ENCODE data around the gene MEG3. TPM values are rescaled to one million over a fixed set of nuclear protein-coding genes. Genes with fewer than 3 reads are reported as not detected.

MEG3 gene
- total RNA-seq, 4 donors from 2014 or later, result 6.0 to 23.7 (median 9.4) TPM

GRCh38 chr14:100837805-100838350, 12.0 kb downstream of the MEG3 start:
- no peaks in the 10 kb centered on the region for H3K4me1 ChIP-seq
- no peaks in the 10 kb centered on the region for H3K27me3 ChIP-seq
- H3K36me3 ChIP-seq, result no peaks in the 10 kb centered on the region
- no peak for DNase-seq
- no peak for TF ChIP-seq POLR2A (IDR thresholded peaks at IDR 0.05)
- no peak for TF ChIP-seq CTCF (IDR thresholded peaks at IDR 0.05)
- intact Hi-C loops (cut with DNase I), result no loop called here
- H3K27ac ChIP-seq, result no peak overlapping the region
- H3K4me3 ChIP-seq (replicated peaks in 1 of 3), result no peak overlapping the region
- H3K9me3 ChIP-seq, result no peaks in the 10 kb centered on the region
- WGBS, 2 donors, result 87 to 91% methylated on average over 7 to 8 of the region's 8 CpGs

- TF ChIP-seq POLR2A (IDR thresholded peaks at IDR 0.05), result no peak
- TF ChIP-seq CTCF (IDR thresholded peaks at IDR 0.05), result no peak
- 84 to 88% methylated on average over 14 of the region's 14 CpGs for WGBS, 2 donors
- DNase-seq, result no peak
- no peaks in the 10 kb centered on the region for H3K36me3 ChIP-seq
- intact Hi-C loops (cut with DNase I), result no loop called here
- H3K4me3 ChIP-seq (replicated peaks in 1 of 3), result no peak overlapping the region
- no peak overlapping the region for H3K27ac ChIP-seq
- H3K4me1 ChIP-seq, result no peaks in the 10 kb centered on the region
- no peaks in the 10 kb centered on the region for H3K27me3 ChIP-seq
- H3K9me3 ChIP-seq, result no peaks in the 10 kb centered on the region
Observed at GRCh38 chr14:100838493-100839314, 12.8 kb downstream of the MEG3 start.

GRCh38 chr14:100839315-100839585, 13.3 kb downstream of the MEG3 start:
- H3K4me3 ChIP-seq (replicated peaks in 1 of 3), result no peak overlapping the region
- no peak overlapping the region for H3K27ac ChIP-seq
- intact Hi-C loops (cut with DNase I), result no loop called here

GRCh38 chr14:100839681-100840111, 13.8 kb downstream of the MEG3 start:
- 55 to 68% methylated on average over 14 of the region's 14 CpGs for WGBS, 2 donors
- intact Hi-C loops (cut with DNase I), result no loop called here
- no peak overlapping the region for H3K27ac ChIP-seq
- TF ChIP-seq POLR2A (IDR thresholded peaks at IDR 0.05) (no peak), CTCF (IDR thresholded peaks at IDR 0.05) (no peak)
- no peak overlapping the region for H3K4me3 ChIP-seq (replicated peaks in 1 of 3)
- H3K27me3 ChIP-seq, result no peaks in the 10 kb centered on the region
- DNase-seq, result no peak
- H3K9me3 ChIP-seq, result no peaks in the 10 kb centered on the region
- H3K4me1 ChIP-seq, result no peaks in the 10 kb centered on the region
- no peaks in the 10 kb centered on the region for H3K36me3 ChIP-seq

More at GRCh38 chr14:100839315-100839585, 13.3 kb downstream of the MEG3 start:
- H3K36me3 ChIP-seq, result no peaks in the 10 kb centered on the region
- 68 to 70% methylated on average over 4 of the region's 4 CpGs for WGBS, 2 donors
- no peaks in the 10 kb centered on the region for H3K9me3 ChIP-seq
- H3K27me3 ChIP-seq, result no peaks in the 10 kb centered on the region
- TF ChIP-seq CTCF (IDR thresholded peaks at IDR 0.05) (no peak), POLR2A (IDR thresholded peaks at IDR 0.05) (no peak)
- no peaks in the 10 kb centered on the region for H3K4me1 ChIP-seq
- DNase-seq, result no peak

GRCh38 chr14:100840286-100841065, 14.6 kb downstream of the MEG3 start:
- WGBS, 2 donors, result 89 to 90% methylated on average over 21 of the region's 21 CpGs
- TF ChIP-seq CTCF (IDR thresholded peaks at IDR 0.05) (no peak), POLR2A (IDR thresholded peaks at IDR 0.05) (no peak)
- H3K4me1 ChIP-seq, result no peaks in the 10 kb centered on the region
- no peaks in the 10 kb centered on the region for H3K36me3 ChIP-seq
- H3K4me3 ChIP-seq (replicated peaks in 1 of 3), result no peak overlapping the region
- H3K9me3 ChIP-seq, result no peaks in the 10 kb centered on the region
- no peak overlapping the region for H3K27ac ChIP-seq
- DNase-seq, result no peak
- no peaks in the 10 kb centered on the region for H3K27me3 ChIP-seq
- intact Hi-C loops (cut with DNase I), result no loop called here

Measured in thyroid gland (tissue), 4 donors.